HG03565 (cell line): ENCODE results near the gene CREB5.
"Not testable (repeated sequence)": the region's sequence is repeated elsewhere in the genome, so short reads cannot be mapped to it uniquely, and the experiment has no call there.

ENCODE experiments used
- ATAC-seq: cut with Tn5 transposase; IDR thresholded peaks from one replicate; pipeline ENCODE4 v1.9.1; 2021; ENCODE audit warnings: mild to moderate bottlenecking, moderate library complexity; ENCODE audit not compliant: unreplicated experiment

Gene CREB5

DNA sequence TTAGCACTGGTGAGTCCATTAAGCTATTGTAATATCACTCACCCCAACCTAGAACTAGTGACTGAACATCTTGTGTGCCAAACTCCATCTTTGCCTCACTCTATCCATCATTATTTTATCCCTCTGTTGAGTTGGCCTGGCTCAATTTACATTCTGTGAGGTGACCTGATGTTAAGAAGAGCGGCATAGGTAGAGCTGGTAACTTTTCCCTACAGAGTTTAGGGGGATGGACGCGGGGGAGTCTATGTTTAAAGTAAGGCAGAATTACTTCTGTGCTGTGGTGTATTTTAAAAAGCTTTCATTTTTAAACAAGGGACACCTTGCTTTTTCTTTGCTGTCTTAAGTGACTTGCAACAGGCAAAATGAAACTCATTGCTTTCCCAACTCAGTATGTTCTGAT, 186.3 kb downstream of the CREB5 start:
- ATAC-seq = no peak

DNA sequence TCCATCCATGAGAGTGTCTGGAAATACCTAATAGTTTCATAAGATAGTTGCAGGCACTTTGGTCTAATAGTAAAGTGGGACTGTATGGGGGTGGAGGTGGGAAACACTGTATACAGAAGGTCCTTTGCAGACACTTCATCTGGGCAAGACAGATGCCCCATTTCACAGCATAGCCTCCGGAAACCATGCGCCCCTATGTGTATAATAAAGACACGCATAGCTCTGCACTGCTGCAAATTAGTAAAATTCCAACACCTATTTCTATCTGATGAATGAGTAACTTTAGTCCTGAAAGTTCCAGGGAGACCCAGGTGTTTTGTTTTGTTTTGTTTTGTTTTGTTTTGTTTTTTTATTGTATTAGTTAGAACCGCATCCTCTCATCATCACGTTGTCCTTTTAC, 187.1 kb downstream of the CREB5 start:
- no peak for ATAC-seq

DNA sequence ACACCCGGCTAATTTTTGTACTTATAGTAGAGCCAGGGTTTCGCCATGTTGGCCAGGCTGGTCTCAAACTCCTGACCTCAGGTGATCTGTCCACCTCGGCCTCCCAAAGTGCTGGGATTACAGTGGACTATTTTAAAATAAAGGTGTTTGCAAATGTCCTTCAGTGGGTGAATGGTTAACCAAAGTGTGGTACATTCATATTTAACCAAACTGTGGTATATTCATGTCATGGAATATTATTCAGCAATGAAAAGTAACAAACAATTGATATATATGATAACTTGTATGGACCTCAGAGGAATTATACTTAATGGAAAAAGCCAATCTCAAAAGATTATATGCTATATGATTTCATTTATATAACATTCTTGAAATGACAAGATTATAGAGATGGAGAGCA, 190.0 kb downstream of the CREB5 start:
- ATAC-seq = no peak

DNA sequence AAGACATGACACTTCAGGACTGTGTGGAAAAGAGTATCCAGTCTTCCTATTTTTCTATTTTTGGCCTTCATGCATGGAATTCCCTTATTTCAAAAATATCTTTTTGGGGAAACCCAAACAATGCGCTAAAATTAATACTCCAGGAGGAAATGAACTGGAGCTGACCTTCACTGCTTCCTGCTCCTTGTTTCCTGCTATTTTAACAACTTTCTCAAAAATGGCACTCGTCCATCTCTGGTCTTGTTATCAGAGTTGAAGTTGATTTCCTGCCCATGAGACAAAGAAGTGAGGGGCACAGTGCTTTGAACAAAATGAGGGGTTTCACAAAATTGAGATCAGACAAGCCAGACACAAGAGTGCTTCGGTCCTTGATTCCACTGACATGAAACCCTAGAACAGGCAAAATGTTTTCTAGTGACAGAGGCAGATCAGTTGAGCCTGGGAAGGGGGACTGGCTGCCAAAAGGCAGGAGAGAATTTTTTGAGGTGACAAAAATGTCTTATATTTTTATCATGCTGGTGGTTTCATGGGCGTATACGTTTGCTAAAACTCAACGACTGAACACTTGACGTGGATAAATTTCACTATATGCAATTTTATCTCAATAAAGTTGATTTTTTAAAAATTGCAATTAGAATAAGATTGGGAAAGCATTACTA, 193.2 kb downstream of the CREB5 start:
- ATAC-seq = no peak

DNA sequence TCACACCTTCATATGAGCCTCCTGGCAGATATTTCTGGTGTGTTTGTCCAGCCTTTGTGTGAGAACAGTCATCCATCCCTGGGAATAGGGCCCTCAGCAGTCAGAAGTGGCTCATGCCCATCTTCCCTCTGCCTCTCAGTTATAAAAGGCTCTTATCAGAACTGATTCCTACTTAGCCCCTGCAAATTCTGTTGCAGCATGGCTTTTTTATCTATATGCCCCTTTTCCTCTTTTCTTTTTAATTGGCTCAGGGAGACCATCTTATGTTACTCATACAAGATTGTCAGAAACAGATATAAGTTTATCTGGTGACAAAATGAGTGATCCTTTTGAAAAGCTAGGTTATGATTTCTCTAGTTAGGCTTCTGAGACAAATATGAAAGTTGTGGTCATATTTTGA, 194.1 kb downstream of the CREB5 start:
- ATAC-seq = no peak

DNA sequence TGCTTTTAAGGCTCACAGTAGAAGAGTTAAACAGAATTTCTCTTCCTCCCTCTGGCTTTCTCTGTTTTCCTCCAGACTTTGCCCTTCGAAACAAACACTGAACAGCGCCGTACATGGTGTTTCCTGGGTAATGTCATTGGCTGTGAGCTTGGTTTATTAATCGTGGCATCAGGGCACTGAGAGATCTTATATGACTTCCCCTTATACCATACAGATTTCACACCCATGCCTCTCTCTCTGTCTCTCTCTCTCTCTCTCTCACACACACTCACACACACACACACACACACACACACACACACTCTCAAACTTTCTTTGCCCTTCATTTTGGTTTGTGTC, 195.5 kb downstream of the CREB5 start:
- no peak for ATAC-seq

DNA sequence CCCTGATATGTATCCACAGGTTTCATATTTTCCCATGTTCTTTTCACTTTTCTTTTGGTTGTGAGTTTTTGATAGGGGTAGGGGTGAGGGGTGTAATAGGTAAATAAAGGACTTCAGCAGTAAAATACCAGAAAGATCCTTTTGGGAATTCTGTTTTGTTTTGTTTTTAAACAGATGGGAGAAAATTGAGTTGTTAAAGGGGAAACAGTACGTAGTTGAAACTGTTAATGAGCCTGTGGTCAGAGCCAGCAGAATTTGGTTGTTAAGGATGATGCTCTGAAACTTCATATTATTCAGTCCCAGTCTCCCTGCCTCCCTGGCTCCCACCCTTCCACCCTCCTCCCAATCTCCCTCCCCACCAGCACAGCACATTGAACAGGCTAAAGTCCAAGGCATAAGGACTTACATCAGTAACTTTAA, 195.9 kb downstream of the CREB5 start:
- no peak for ATAC-seq

DNA sequence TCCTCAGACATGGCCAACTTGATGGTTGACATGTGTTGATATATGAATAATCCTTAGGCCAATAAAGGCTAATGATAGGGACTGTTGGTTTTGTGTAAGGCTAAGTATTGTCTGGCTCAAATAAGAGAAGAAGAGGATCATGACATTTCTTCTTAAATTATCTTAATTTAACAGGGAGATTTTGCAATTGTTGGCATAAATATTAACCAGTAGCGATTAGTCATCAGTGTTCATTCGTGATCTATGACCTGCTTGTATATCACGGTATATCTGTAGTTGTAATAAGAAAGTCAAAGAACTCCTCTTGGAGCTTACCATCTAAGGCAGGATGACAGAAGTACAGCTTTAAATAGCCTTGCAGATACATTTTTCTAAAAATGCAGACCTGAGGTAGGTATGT, 196.4 kb downstream of the CREB5 start:
- no peak for ATAC-seq

DNA sequence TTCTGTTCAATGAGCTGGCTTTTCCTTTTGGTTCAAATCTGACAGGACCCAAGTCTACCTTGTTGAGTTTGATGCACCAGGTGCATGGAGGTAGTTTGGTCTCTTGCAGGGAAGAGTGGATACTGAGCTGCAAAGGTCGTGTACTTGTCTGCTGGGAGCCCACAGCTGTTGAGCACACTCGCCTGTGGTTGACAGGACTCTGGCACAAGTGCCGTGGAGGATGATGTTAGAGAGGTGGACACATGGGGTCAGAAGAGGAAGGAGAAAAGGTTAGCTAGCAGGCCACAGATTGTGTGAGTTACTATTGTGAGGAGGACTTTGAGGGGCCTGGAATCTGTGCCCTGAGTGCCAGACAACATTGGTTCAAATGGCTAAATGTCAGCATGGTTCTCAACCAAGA, 197.3 kb downstream of the CREB5 start:
- ATAC-seq = no peak

DNA sequence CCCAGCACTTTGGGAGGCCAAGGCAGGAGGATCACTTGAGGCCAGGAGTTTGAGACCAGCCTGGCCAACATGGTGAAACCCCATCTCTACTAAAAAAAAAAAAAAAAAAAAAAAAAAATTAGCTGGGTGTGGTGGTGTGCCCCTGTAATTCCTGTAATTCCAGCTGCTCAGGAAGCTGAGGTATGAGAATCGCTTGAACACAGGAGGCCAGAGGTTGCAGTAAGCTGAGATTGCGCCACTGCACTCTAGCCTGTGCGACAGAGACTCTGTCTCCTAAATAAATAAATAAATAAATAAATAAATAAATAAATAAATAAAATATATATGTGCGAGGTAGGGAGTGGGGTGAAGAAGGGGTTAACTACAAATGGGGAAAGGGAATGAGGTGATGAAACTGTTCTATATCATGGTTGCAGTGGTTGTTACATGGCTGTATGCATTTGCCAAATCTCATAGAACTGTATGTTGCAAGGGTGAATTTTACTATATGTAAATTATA, 199.1 kb downstream of the CREB5 start:
- ATAC-seq = not testable (repeated sequence)

DNA sequence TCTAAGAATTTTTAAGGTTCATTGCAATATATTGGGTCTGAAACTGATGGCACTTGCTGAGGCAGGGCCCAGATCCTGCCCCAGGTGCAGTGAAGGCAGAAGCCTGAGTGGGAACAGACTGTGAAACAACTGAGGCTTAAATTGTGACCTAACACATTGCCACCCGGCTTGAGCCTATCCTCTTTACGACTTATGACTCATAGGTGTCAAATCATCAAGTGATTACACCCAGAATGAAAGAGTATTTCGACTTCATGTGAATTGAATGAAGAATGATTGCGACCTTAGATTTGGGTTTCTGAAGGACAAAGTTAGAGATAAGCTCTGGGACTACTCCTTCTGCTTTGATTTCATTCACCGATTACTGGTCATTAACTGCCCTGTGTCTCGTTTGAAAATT, 200.9 kb downstream of the CREB5 start:
- ATAC-seq = no peak

DNA sequence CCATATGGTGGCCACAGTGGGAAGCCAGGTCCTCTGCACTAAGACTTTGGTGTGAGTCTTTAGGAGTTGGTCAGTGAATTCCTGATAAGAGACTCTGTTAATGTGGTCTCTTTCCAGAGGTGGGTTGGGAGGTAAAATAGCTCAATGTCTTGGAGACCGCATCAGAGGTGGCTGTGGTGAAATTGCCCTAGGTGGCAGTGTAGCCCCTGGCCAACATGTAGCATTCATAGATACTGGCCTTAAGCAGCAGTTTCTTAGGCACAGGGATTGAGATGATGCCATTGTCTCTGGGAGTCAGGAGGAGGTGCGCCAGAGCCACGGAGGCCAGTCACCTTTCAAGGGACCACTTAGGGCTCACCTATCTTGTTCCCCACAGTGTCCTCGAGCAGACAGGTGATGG, 202.8 kb downstream of the CREB5 start:
- ATAC-seq = no peak

DNA sequence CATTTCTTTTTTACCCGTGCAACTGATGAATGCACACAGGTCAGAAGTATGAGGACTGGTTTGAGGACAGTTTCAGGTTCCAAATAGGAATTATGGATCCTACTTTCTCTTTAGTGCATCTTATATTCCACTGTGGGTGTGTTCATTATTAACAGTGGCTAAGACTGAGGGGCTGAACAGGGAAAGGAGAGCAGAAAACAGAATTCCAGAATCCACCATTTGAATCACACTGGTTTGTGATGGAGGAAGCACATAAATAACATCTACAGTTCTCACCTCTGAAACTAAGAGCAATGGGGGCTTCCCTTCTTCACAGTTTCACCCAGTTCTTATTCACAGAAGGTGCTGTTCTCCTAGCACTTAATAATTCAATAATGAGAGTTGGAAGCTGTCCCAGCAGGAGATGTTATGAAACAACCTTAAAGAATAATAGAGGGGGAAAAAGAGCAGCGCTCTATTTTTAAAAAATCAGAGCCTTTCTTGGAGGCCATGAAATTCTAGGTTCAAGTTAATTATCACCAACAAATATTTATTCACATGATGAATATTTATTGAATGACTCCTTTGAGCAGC, 205.1 kb downstream of the CREB5 start:
- no peak for ATAC-seq

DNA sequence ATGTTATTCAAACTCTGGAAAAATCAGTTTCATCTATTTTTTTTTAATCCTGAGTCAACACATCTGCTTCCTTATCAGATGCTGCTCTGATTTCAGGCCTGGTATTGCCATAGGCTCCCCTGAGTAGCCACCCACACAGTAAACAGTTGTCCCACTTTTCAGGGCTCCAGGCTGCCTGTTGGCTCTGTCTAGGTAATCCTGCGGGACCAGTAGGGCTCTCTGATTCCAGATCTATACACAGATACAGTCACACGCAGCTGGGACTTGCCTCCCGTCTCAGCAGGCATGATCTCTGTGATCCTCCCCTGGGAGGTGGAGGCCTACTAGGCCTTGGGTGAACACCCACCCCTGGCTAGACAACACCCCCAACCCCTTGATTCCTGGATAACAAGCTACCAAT, 206.1 kb downstream of the CREB5 start:
- ATAC-seq = no peak

DNA sequence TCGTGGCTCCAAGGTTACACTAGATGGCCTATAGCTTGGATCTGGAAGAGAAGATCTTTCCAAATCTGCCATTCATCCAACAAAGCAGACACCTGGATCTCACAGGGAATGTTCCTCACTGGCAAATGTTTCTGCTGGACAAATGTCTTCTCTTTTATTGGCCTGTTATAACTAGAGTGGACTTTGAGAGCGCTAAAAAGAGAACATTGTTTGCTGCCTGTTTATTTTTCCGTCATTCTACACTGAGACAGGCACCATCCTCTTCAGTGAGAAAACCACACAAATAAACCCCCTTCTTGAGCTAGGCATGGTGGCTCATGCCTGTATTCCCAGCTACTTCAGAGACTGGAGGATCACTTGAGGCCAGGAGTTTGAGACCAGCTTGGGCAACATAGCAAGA, 206.9 kb downstream of the CREB5 start:
- ATAC-seq = no peak

DNA sequence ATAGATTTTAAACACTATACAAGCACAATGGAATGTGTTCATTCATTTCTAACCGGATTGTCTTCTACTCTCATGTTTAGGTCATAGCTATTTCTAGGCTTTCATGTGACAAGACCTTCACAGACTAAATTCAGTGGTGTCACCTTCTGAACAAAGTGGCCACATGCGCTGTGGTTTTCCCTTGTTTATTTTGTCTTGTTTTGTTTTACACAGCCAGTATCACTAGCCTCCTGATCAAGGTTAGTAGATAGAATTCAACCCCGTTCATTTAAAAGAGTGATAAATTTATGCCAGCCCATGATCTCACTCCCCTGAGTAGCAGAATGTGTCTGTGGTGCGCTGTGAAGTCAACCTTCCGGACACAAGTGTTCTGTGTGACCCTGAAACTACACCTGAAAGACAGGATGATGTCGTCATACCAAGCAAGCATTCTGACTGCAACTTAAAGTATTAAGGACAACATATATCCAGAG, 209.1 kb downstream of the CREB5 start:
- ATAC-seq = peak; percentile 56

DNA sequence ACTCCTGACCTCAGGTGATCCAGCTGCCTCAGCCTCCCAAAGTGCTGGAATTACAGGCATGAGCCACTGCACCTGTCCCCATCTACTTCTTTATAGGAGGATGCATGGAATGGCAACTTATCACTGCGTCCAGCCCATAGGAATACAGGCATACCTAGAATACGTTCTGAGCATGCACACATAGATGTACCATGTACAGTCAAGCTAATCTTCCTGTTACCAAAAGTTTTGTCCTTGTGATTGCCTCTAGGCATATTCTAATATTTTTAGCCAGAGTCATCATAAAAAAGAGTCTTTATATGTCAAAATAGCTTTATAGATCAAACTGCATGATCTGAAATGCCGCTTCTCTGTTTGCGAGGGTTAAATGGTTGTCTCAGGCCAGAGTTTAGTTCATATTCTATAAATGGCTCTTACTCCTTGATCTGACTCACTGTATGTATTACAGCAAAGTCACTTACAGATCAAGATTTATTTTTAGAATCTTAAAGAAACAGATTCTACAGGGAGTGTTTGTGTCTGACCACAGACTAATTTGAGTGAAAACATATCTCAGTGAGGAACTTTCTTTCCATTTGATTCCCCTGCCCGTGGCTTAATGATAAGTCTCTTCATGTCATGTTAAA, 210.9 kb downstream of the CREB5 start:
- ATAC-seq = peak; percentile 35

DNA sequence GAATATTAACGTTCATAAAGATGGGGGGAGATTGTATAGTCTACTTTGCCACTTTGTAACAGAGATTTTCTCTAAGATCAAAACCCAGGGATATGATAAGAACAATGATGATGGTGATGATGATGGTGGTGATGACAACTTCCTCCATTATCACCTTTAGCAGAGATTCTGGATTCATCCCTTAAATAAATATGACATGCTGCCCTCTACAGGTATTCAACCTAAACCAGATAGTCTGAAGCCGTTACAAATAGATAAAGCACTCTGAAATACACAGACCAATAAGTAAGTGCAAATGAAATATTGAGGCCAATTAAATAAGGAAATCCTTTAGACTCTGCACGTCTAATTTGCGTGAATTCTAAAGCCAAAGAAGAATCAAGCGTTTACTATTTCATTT, 211.5 kb downstream of the CREB5 start:
- no peak for ATAC-seq

DNA sequence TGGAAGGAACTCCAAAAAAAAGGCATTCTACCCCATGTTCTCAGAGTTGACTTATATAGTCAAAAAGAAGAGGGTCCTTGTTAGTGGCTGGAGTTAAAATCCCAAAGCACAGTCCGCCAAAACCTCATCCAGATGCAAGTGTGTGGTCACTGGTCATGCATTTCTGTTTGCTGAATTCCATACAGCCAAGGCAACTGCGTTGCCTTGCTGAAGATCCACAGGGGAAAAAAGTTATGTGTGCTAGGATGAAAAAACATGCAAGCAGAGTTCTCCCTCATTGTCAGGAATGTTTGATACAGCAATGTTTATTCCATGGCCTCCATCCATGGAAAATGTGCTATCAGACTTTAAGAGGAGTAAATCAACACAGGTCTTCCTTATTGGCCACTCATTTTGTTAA, 213.1 kb downstream of the CREB5 start:
- no peak for ATAC-seq

DNA sequence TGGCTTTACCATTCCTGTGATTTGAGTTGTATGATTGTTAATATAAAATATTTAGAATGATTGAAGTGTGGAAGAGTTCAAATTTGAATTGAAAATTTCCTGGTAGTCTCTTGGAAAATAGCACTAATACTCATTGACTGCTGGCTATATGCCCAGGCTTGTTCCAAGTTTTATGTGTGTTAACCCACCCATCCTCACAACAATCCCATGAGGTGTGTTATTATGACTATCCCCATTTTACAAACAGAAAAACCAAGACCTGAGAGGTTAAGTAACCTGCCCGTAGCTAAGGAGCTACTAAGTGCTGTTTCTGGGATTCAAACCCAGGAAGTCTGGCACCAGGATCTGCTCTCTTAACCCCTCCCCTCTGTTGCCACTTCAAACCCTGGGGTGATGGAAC, 213.9 kb downstream of the CREB5 start:
- no peak for ATAC-seq

DNA sequence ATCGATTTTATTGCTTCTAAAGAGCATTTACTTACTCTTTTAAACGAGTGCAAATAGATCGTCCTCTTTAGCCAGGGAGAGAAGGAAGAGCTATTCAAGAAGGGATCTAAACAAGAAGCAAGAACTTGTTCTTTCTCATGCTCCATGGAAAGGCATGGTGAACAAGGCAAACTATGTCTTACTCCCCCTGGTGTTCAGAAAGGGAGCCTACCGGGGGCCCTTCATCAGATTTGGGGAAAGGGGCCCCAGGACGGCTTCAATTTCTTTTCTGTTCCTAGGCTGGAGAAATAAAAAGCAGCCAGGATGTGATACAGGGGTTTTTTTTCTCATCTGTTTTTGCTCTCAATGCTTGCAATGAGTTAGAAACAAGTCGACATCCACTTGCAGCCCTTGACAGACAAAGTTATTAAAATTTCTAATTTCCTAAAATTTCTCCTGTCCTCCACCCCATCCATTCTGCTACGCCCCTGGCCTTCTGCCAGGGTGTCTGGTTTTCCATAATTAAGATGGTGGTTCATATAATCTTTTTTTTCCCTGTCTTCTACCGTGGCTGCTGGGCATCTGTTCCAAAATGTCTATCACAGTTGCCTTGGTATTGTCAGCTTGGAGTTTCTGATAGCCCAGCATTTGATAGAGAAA, 214.4 kb downstream of the CREB5 start:
- ATAC-seq = no peak

DNA sequence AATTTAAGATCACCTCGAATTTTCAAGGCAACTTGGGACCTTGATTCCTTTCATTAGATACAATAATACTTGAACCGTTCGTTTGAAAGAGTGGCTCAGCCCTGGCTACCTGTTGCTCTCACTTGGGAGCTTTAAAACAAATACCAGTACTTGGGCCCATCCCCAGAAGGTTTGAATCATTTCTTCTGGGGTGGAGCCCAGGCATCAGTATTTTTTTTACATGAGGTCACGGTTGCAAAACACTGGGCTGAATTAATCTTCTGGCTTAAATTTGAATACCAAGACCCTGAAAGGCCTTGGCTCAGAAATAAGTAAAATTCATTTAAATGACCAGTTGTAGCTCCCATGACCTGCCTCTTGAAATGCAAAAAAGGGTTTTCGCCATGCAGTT, 214.9 kb downstream of the CREB5 start:
- ATAC-seq = no peak
